NB4 (cell line): ENCODE data around the gene ABCB9.

ENCODE experiments used
- MAX ChIP-seq: IDR thresholded peaks from 2 replicates; pipeline ENCODE4 v1.6.1; 2011; ENCODE audit warnings: low read depth, low read length
- MYC ChIP-seq: IDR thresholded peaks from 2 replicates; pipeline ENCODE4 v1.6.1; 2011; ENCODE audit warnings: low read depth, low read length
- POLR2A ChIP-seq: IDR thresholded peaks from 2 replicates; pipeline ENCODE4 v1.6.1; 2011; ENCODE audit warnings: mild to moderate bottlenecking; ENCODE audit not compliant: insufficient read length; ENCODE audit errors: extremely low read depth
- TF ChIP-seq, protein P1 (sequence below): IDR thresholded peaks from one replicate; pipeline ENCODE4 v1.5.1; 2012; ENCODE audit warnings: low read depth, low read length

DNA sequence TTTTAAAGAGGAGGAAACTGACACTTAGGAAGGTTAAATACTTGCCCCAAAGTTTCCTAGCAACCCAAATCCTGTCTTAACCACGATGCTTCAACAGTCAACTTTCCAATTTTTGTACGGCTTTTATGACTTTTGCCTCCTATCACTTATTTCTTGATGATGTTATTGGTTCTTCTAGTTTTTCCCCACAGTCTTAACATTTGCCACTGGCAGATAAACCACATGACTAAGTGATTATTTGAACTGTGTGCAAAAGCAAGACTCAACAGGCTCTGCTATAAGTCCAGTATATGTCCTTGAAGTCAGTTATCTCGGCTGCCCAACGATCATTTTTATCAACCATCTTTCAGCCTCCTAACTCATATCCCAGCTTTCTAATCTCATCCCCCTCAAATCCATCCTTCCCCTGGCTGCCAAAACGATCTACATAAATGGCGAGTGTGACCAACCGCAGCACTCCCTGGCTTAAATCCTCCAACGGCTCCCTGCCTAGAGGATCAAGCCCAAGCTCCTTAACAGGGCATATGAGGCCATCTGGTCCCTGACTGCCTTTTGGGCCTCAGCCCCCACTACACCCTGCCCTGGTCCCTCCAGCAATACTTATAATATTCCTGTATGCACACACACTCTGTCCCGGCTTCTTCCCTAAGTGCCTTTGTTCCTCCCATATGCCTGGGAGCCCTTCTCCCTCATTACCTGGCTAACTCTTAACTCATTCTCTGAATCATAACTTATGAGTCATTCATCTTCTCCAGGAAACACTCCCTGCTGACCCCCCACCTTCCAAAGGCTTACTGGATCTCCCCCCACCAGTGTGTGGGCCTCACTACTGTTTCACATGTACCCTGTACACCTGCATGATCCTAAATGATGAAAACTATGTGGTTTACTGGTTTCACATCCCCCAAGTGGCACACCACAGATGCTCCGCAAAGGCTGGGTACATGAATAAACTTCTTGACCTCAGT is 79.1 kb downstream of the ABCB9 start:
- TF ChIP-seq, protein P1, sequence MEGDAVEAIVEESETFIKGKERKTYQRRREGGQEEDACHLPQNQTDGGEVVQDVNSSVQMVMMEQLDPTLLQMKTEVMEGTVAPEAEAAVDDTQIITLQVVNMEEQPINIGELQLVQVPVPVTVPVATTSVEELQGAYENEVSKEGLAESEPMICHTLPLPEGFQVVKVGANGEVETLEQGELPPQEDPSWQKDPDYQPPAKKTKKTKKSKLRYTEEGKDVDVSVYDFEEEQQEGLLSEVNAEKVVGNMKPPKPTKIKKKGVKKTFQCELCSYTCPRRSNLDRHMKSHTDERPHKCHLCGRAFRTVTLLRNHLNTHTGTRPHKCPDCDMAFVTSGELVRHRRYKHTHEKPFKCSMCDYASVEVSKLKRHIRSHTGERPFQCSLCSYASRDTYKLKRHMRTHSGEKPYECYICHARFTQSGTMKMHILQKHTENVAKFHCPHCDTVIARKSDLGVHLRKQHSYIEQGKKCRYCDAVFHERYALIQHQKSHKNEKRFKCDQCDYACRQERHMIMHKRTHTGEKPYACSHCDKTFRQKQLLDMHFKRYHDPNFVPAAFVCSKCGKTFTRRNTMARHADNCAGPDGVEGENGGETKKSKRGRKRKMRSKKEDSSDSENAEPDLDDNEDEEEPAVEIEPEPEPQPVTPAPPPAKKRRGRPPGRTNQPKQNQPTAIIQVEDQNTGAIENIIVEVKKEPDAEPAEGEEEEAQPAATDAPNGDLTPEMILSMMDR, result no peak
- no peak for TF ChIP-seq POLR2A
- no peak for TF ChIP-seq MAX
- TF ChIP-seq MYC, result no peak
